Activated CD8-positive, alpha-beta T cell treated with anti-CD3 and anti-CD28 coated beads, Interleukin-2, amount 10 ng/mL, durations not matched to agents 7 days and 5 days (primary cell): Measurements from ENCODE around the gene DOCK8. TPM values are rescaled to one million over a fixed set of nuclear protein-coding genes. Genes with fewer than 3 reads are reported as not detected.
"Not testable (repeated sequence)": the region's sequence is repeated elsewhere in the genome, so short reads cannot be mapped to it uniquely, and the experiment has no call there.

Source experiments
- ATAC-seq: fragments of 150-1000 bp; cut with Tn5 transposase; one replicate; pipeline ENCODE4 v1.10.0; 2021; ENCODE audit warnings: moderate library complexity
- CTCF ChIA-PET: fragments of 350-600 bp; sonication (Branson Sonifier 250); formaldehyde crosslinking; loops from one replicate; lab custom pipeline; 2021; ENCODE audit warnings: antibody characterized with exemption; lab: Charles Lee
- POLR2A ChIA-PET: fragments of 350-600 bp; sonication (Branson Sonifier 250); formaldehyde crosslinking; loops from one replicate; lab custom pipeline; 2021; ENCODE audit warnings: antibody characterized with exemption; lab: Charles Lee
- DNase-seq: peaks from one replicate; pipeline ENCODE4 v3.0.0-alpha.2; 2020
- H3K27ac Mint-ChIP-seq: one replicate; pipeline ENCODE4 v1.8.0; 2021; ENCODE audit warnings: mild to moderate bottlenecking, mixed read lengths
- H3K27me3 Mint-ChIP-seq: one replicate; pipeline ENCODE4 v1.8.0; 2021; ENCODE audit warnings: low read depth, mixed read lengths
- H3K36me3 Mint-ChIP-seq: one replicate; pipeline ENCODE4 v1.8.0; 2021; ENCODE audit warnings: low read depth, mixed read lengths
- H3K4me1 Mint-ChIP-seq: one replicate; pipeline ENCODE4 v1.8.0; 2021; ENCODE audit warnings: low read depth, mixed read lengths
- H3K4me3 Mint-ChIP-seq: one replicate; pipeline ENCODE4 v1.8.0; 2021; ENCODE audit warnings: mild to moderate bottlenecking, mixed read lengths
- H3K9me3 Mint-ChIP-seq: one replicate; pipeline ENCODE4 v1.8.0; 2022; ENCODE audit warnings: mixed read lengths; ENCODE audit not compliant: insufficient read depth
- total RNA-seq, 2 experiments: library from RNA; stranded (reverse); gene quantifications; one replicate each; pipeline ENCODE4 v1.2.3, GENCODE V29; 2021

Gene DOCK8
- total RNA-seq, 2 experiments from 2014 or later, result 386 to 389 TPM

DNA sequence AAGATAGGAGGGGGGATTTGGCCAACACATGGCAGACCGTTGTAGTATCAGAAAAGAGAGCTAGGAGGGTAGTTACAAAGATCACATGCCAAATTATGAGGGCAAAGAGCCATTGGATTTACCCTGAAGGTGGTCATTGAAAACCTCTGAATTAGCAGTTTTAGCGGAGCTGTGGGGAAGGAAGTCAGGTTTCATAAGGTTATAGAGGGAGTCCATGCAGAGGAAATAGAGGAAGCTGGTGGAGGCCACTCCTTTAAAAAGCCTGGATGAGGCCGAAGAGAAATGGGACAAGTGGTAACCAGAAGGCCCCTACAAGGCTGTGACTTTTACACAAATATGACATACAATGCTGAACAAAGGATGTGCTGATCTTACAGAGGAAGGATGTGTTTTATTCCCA, 13.2 kb downstream of the DOCK8 start:
- POLR2A ChIA-PET, result interaction anchor here (2.4 kb wide), 1 partner anchor 45 kb away, joined by 9 read pairs; no protein-coding TSS in a partner anchor

GRCh38 chr9:228929-229695, 14.4 kb downstream of the DOCK8 start:
- no peak for ATAC-seq
- no peak overlapping the region for H3K27ac Mint-ChIP-seq
- H3K4me3 Mint-ChIP-seq, result no peak overlapping the region
- peaks cover 63% of the 10 kb centered on the region for H3K36me3 Mint-ChIP-seq
- CTCF ChIA-PET, result interaction anchor here (1.0 to 1.3 kb wide), 4 partner anchors 9 to 53 kb away, joined by 3 to 4 read pairs (median 4); no protein-coding TSS in a partner anchor
- peaks cover 16% of the 10 kb centered on the region for H3K9me3 Mint-ChIP-seq
- no peaks in the 10 kb centered on the region for H3K27me3 Mint-ChIP-seq
- no peak for DNase-seq
- peaks cover 39% of the 10 kb centered on the region for H3K4me1 Mint-ChIP-seq
- POLR2A ChIA-PET, result interaction anchor here (0.8 to 2.4 kb wide), 2 partner anchors 14 to 43 kb away, joined by 4 to 9 read pairs; partner anchors contain the start of gene DOCK8

More for the DNA sequence above, 13.2 kb downstream of the DOCK8 start:
- Mint-ChIP-seq H3K36me3 (peaks cover 61% of the 10 kb centered on the region), H3K27ac (no peak overlapping the region), H3K4me1 (peaks cover 37% of the 10 kb centered on the region), H3K4me3 (no peak overlapping the region), H3K27me3 (no peaks in the 10 kb centered on the region), H3K9me3 (peaks cover 16% of the 10 kb centered on the region)
- ATAC-seq, result no peak
- CTCF ChIA-PET, result interaction anchor here (1.0 kb wide), 1 partner anchor 13 kb away, joined by 4 read pairs; the partner anchor contains the start of gene DOCK8
- no peak for DNase-seq

DNA sequence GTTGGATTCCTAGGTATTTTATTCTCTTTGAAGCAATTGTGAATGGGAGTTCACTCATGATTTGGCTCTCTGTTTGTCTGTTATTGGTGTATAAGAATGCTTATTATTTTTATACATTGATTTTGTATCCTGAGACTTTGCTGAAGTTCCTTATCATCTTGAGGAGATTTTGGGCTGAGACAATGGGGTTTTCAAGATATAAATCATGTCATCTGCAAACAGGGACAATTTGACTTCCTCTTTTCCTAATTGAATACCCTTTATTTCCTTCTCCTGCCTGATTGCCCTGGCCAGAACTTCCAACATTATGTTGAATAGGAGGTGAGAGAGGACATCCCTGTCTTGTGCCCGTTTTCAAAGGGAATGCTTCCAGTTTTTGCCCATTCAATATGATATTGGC, 17.0 kb downstream of the DOCK8 start:
- peaks cover 84% of the 10 kb centered on the region for H3K36me3 Mint-ChIP-seq
- peaks cover 62% of the 10 kb centered on the region for H3K4me1 Mint-ChIP-seq
- POLR2A ChIA-PET, result not testable (repeated sequence)

GRCh38 chr9:233708-234107, 19.0 kb downstream of the DOCK8 start:
- peaks cover 84% of the 10 kb centered on the region for H3K36me3 Mint-ChIP-seq
- DNase-seq, H3K27ac Mint-ChIP-seq, ATAC-seq, H3K27me3 Mint-ChIP-seq, H3K4me3 Mint-ChIP-seq, CTCF ChIA-PET, POLR2A ChIA-PET: not testable (repeated sequence)
- H3K4me1 Mint-ChIP-seq, result peaks cover 69% of the 10 kb centered on the region
- peaks cover 13% of the 10 kb centered on the region for H3K9me3 Mint-ChIP-seq

More for the DNA sequence above, 17.0 kb downstream of the DOCK8 start:
- DNase-seq, ATAC-seq, H3K27ac Mint-ChIP-seq, CTCF ChIA-PET, H3K27me3 Mint-ChIP-seq, H3K4me3 Mint-ChIP-seq: not testable (repeated sequence)
- H3K9me3 Mint-ChIP-seq, result peaks cover 18% of the 10 kb centered on the region

GRCh38 chr9:237141-237857, 22.6 kb downstream of the DOCK8 start:
- Mint-ChIP-seq H3K4me1 (peaks cover 78% of the 10 kb centered on the region), H3K36me3 (peaks cover 81% of the 10 kb centered on the region), H3K9me3 (peaks cover 6% of the 10 kb centered on the region), H3K27ac (peak overlapping the region; percentile 84), H3K4me3 (peak overlapping the region; percentile 50), H3K27me3 (no peaks in the 10 kb centered on the region)
- ATAC-seq (peak; percentile 69), DNase-seq (no peak)
- ChIA-PET CTCF (interaction anchor here (0.6 to 3.0 kb wide), 5 partner anchors 14 to 36 kb away, joined by 3 to 13 read pairs (median 5); partner anchors contain the start of gene DOCK8), POLR2A (interaction anchor here (1.0 to 3.8 kb wide), 5 partner anchors 14 to 35 kb away, joined by 4 to 25 read pairs (median 7); partner anchors contain the start of gene DOCK8)

DNA sequence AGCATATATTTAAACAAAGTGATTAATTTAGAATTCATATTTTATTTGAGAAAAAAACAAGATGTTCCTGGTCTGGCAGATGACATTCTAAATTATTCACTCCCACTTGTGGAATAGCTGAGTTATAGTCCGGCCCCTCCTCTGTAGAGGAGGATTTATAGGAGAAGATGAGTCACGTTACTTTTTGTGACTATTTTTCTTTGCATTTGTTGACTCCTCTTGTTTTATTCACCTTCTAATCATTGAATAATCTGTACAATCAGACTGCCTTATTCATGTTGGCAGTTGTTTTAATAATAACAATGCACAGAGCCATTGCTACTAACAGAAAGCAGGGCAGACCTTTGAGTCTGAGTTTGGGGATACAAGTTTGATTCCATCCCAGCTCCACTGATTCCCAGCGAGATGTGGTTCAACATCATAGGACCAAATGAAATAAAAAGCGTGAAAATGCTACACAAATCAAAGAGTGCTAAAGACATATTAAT, 23.2 kb downstream of the DOCK8 start:
- Mint-ChIP-seq H3K4me3 (peak overlapping the region; percentile 50), H3K4me1 (peaks cover 79% of the 10 kb centered on the region), H3K9me3 (peaks cover 6% of the 10 kb centered on the region), H3K36me3 (peaks cover 80% of the 10 kb centered on the region), H3K27ac (peak overlapping the region; percentile 75), H3K27me3 (no peaks in the 10 kb centered on the region)
- ChIA-PET POLR2A (interaction anchor here (1.4 to 3.8 kb wide), 4 partner anchors 14 to 35 kb away, joined by 4 to 25 read pairs (median 8); partner anchors contain the start of gene DOCK8), CTCF (interaction anchor here (0.6 to 3.0 kb wide), 5 partner anchors 14 to 23 kb away, joined by 3 to 13 read pairs (median 5); partner anchors contain the start of gene DOCK8)
- ATAC-seq (peak; percentile 56), DNase-seq (no peak)

DNA sequence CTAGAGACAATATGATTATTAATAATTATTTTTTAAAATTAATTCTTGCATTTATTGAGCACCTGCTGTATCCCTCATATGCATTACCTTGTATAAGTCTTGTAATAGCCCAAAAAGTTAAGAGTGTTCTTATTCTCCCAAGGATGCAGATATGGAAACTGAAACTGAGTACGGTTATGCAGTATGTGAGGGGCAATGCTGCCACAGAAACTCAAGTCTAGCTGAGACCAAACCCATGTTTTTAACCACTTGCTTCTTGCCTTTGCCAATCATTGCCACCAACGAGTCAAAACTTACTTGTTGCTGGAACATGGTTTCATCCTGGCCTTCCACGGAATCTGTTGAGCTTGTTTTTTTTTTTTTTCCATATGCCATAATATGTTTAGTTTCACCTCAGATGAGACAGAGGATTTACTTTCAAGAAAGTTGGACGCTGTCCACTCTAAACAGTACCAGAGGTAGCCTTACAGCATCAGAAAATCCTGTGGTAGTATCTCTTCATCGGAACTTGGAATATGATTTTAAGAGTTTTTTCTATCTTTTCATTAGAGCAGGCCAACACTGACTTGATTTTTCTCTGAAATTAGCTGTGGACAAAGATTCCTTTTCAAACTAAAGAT, 27.9 kb downstream of the DOCK8 start:
- DNase-seq (peak; percentile 48), ATAC-seq (peak; percentile 82)
- Mint-ChIP-seq H3K27ac (peak overlapping the region; percentile 82), H3K4me1 (peaks cover 68% of the 10 kb centered on the region), H3K4me3 (peak overlapping the region; percentile 52), H3K36me3 (peaks cover 61% of the 10 kb centered on the region), H3K27me3 (no peaks in the 10 kb centered on the region), H3K9me3 (no peaks in the 10 kb centered on the region)
- POLR2A ChIA-PET, result interaction anchor here (0.7 to 2.7 kb wide), 4 partner anchors 21 to 202 kb away, joined by 3 to 24 read pairs (median 6); partner anchors contain the start of gene DOCK8
- CTCF ChIA-PET, result interaction anchor here (0.9 to 1.3 kb wide), 6 partner anchors 20 to 64 kb away, joined by 3 to 8 read pairs (median 3); partner anchors contain the start of gene DOCK8

- ChIA-PET POLR2A (interaction anchor here (0.6 kb wide), 1 partner anchor 27 kb away, joined by 5 read pairs; no protein-coding TSS in a partner anchor), CTCF (no interaction called here)
- ATAC-seq (peak; percentile 57), DNase-seq (no peak)
- H3K4me3 Mint-ChIP-seq, result peak overlapping the region; percentile 50
- peaks cover 62% of the 10 kb centered on the region for H3K4me1 Mint-ChIP-seq
- peak overlapping the region; percentile 93 for H3K27ac Mint-ChIP-seq
- H3K9me3 Mint-ChIP-seq, result no peaks in the 10 kb centered on the region
- H3K36me3 Mint-ChIP-seq, result peaks cover 47% of the 10 kb centered on the region
- H3K27me3 Mint-ChIP-seq, result no peaks in the 10 kb centered on the region
These were observed 33.8 kb downstream of the DOCK8 start for GRCh38 chr9:248278-248961.

- Mint-ChIP-seq H3K27me3 (no peaks in the 10 kb centered on the region), H3K4me1 (peaks cover 59% of the 10 kb centered on the region), H3K36me3 (peaks cover 48% of the 10 kb centered on the region), H3K9me3 (no peaks in the 10 kb centered on the region), H3K27ac (peak overlapping the region; percentile 93), H3K4me3 (peak overlapping the region; percentile 50)
- ChIA-PET POLR2A (no interaction called here), CTCF (no interaction called here)
- DNase-seq, result peak; percentile 71
- peak; percentile 85 for ATAC-seq
These were observed 34.4 kb downstream of the DOCK8 start for GRCh38 chr9:249025-249424.

GRCh38 chr9:250039-250438, 35.4 kb downstream of the DOCK8 start:
- ChIA-PET CTCF (interaction anchor here (1.1 kb wide), 1 partner anchor 9 kb away, joined by 4 read pairs; no protein-coding TSS in a partner anchor), POLR2A (no interaction called here)
- ATAC-seq (no peak), DNase-seq (no peak)
- Mint-ChIP-seq H3K36me3 (peaks cover 47% of the 10 kb centered on the region), H3K27ac (peak overlapping the region; percentile 47), H3K27me3 (no peaks in the 10 kb centered on the region), H3K4me3 (peak overlapping the region; percentile 18), H3K4me1 (peaks cover 51% of the 10 kb centered on the region), H3K9me3 (no peaks in the 10 kb centered on the region)
